ENCODE measurements around the gene SPAG6.

- no peak for TF ChIP-seq POLR2A (IDR thresholded peaks at IDR 0.05; ENCODE audit: low read depth, low read length)
- TF ChIP-seq SMC3 (IDR thresholded peaks at IDR 0.05; ENCODE audit: low read depth, low read length) = no peak
- no peak for TF ChIP-seq CTCF (conservative IDR thresholded peaks at IDR 0.05; ENCODE audit: low read depth, low read length)
- TF ChIP-seq CEBPB (IDR thresholded peaks at IDR 0.05; ENCODE audit: low read depth, low read length) = no peak
- TF ChIP-seq FOS (IDR thresholded peaks at IDR 0.05; ENCODE audit: low read depth, low read length) = no peak
- no peak for TF ChIP-seq MXI1 (IDR thresholded peaks at IDR 0.05; ENCODE audit: borderline replicate concordance, low read depth, low read length)
- TF ChIP-seq RCOR1 (IDR thresholded peaks at IDR 0.05; ENCODE audit: insufficient replicate concordance, low read length) = no peak
- no peak for TF ChIP-seq RFX5 (IDR thresholded peaks at IDR 0.05; ENCODE audit: low read depth, low read length)
- TF ChIP-seq MAFK (IDR thresholded peaks at IDR 0.05; ENCODE audit: low read depth, low read length) = no peak
- no peak for TF ChIP-seq MAZ (IDR thresholded peaks at IDR 0.05; ENCODE audit: borderline replicate concordance, low read depth, low read length)
Measured at GRCh38 chr10:22453948-22454591, 108.8 kb downstream of the SPAG6 start.
